GM15510 (cell line): ENCODE measurements around the gene GUCY2D.

Experiments used
- POLR2A ChIP-seq: IDR thresholded peaks from 3 replicates; pipeline ENCODE4 v1.6.1; 2011; ENCODE audit warnings: borderline replicate concordance; ENCODE audit not compliant: insufficient read length; ENCODE audit errors: extremely low read depth

The GUCY2D gene

GRCh38 chr17:8041979-8042378 lies 39.6 kb downstream of the GUCY2D start:
- TF ChIP-seq POLR2A: no peak

- no peak for TF ChIP-seq POLR2A
These were observed 42.7 kb downstream of the GUCY2D start for GRCh38 chr17:8044819-8045810.

- TF ChIP-seq POLR2A: no peak
These were observed 44.0 kb downstream of the GUCY2D start for GRCh38 chr17:8046306-8046928.

GRCh38 chr17:8046929-8047768 lies 44.7 kb downstream of the GUCY2D start:
- no peak for TF ChIP-seq POLR2A

- TF ChIP-seq POLR2A: no peak
These were observed 45.3 kb downstream of the GUCY2D start for GRCh38 chr17:8047769-8048110.

GRCh38 chr17:8048236-8048635 lies 45.8 kb downstream of the GUCY2D start:
- TF ChIP-seq POLR2A: no peak

GRCh38 chr17:8048736-8049135 lies 46.3 kb downstream of the GUCY2D start:
- no peak for TF ChIP-seq POLR2A

- TF ChIP-seq POLR2A: no peak
These were observed 49.4 kb downstream of the GUCY2D start for GRCh38 chr17:8051831-8052230.

- no peak for TF ChIP-seq POLR2A
These were observed 50.1 kb downstream of the GUCY2D start for GRCh38 chr17:8052256-8053252.

- no peak for TF ChIP-seq POLR2A
These were observed 51.2 kb downstream of the GUCY2D start for GRCh38 chr17:8053600-8053999.

- no peak for TF ChIP-seq POLR2A
These were observed 53.4 kb downstream of the GUCY2D start for GRCh38 chr17:8055851-8056231.

- no peak for TF ChIP-seq POLR2A
These were observed 54.0 kb downstream of the GUCY2D start for GRCh38 chr17:8056232-8056975.

GRCh38 chr17:8056976-8057625 lies 54.7 kb downstream of the GUCY2D start:
- no peak for TF ChIP-seq POLR2A
